ENCODE data around the gene SREBF2.

Gene SREBF2

DNA sequence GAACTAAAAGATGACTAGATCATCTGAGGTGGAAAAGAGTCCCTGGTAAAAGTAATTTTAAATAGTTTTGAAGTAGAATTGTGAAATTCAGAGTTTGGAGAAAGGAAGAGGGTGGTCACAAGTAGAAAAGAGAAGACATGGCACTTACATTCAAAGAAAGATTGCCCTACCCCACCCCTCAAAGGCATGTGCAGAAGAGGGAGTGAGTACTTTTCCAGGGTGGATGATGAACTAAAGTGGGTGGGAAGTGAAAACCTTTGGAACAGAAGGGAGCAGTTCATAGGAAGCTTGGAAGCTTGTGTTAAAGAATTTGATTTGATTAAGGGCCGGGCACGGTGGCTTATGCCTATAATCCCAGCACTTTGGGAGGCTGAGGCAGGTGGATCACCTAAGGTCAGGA lies 23.6 kb downstream of the SREBF2 start:
- DNase-seq (ENCODE audit: extremely low read depth, insufficient read length) = no peak
- Histone ChIP-seq H3K36me3 (ENCODE audit: control insufficient read depth, insufficient read depth, low read length) (no peaks in the 10 kb centered on the region; the same call in 1 of the 2 replicates), H3K4me3 (replicated peaks; ENCODE audit: low read depth, low read length) (no peak overlapping the region), H3K27me3 (replicated peaks; ENCODE audit: control insufficient read depth, insufficient read depth, low read length) (no peaks in the 10 kb centered on the region)
- TF ChIP-seq, protein P1, sequence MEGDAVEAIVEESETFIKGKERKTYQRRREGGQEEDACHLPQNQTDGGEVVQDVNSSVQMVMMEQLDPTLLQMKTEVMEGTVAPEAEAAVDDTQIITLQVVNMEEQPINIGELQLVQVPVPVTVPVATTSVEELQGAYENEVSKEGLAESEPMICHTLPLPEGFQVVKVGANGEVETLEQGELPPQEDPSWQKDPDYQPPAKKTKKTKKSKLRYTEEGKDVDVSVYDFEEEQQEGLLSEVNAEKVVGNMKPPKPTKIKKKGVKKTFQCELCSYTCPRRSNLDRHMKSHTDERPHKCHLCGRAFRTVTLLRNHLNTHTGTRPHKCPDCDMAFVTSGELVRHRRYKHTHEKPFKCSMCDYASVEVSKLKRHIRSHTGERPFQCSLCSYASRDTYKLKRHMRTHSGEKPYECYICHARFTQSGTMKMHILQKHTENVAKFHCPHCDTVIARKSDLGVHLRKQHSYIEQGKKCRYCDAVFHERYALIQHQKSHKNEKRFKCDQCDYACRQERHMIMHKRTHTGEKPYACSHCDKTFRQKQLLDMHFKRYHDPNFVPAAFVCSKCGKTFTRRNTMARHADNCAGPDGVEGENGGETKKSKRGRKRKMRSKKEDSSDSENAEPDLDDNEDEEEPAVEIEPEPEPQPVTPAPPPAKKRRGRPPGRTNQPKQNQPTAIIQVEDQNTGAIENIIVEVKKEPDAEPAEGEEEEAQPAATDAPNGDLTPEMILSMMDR (IDR thresholded peaks at IDR 0.05; ENCODE audit: insufficient read depth, low read length, poor library complexity, severe bottlenecking) = no peak

DNA sequence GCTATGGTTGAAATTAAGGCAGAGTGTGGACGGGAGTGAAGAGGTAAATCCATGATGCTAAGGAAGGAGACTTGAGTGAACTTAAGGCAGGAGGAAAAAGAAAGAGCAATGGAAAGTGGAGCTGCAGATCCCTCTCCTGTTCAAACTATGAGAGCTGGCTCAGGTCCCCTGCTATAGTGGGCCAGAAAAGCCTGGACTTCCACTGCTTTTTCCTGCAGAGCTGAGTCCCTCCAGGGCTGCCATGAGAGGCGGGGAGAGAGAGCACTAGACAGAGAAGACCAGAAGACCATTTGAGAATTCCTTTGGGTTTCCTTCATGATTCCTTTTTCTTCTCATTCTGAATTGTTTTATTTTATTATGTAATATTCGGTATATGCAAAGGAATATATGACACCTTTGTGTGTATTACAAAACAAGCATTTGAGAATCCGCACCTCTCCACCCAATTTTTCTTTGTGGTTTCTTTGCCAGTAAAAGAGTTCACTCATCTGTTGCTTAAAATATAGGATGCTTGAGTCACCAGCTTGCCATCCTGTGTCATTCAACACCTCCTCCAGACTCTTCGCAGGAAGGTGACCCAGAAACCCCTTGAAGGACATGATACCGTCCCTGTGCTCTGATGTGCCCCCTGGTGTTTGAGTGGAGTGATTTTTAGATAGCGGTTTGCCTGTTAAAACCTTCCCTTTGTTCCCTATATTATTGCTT lies 24.4 kb downstream of the SREBF2 start:
- DNase-seq (ENCODE audit: extremely low read depth, insufficient read length) = peak; percentile 78
- no peaks in the 10 kb centered on the region for H3K27me3 ChIP-seq (replicated peaks; ENCODE audit: control insufficient read depth, insufficient read depth, low read length)
- no peaks in the 10 kb centered on the region; the same call in 1 of the 2 replicates for H3K36me3 ChIP-seq (ENCODE audit: control insufficient read depth, insufficient read depth, low read length)
- TF ChIP-seq, protein P1 (IDR thresholded peaks at IDR 0.05; ENCODE audit: insufficient read depth, low read length, poor library complexity, severe bottlenecking) = peak; percentile 69
- H3K4me3 ChIP-seq (replicated peaks; ENCODE audit: low read depth, low read length) = no peak overlapping the region

DNA sequence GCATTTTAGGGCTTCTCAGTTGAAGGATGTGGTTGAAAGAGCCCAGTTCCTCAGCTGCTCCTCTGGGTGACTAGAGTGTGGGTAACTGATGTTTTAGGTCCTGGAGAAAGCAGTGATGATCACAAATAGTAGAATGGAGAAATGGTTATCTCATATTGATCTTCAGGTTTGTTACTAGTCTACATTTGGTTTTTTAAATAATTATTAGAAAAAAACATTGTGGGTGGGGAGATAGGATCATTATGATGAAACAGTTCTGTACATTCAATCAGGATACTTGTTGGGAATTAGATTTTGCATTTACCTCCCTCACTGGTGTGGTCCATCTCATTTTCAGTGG lies 24.9 kb downstream of the SREBF2 start:
- DNase-seq (ENCODE audit: extremely low read depth, insufficient read length) = no peak
- TF ChIP-seq, protein P1 (IDR thresholded peaks at IDR 0.05; ENCODE audit: insufficient read depth, low read length, poor library complexity, severe bottlenecking) = no peak
- Histone ChIP-seq H3K36me3 (ENCODE audit: control insufficient read depth, insufficient read depth, low read length) (no peaks in the 10 kb centered on the region; the same call in 1 of the 2 replicates), H3K27me3 (replicated peaks; ENCODE audit: control insufficient read depth, insufficient read depth, low read length) (no peaks in the 10 kb centered on the region), H3K4me3 (replicated peaks; ENCODE audit: low read depth, low read length) (no peak overlapping the region)

DNA sequence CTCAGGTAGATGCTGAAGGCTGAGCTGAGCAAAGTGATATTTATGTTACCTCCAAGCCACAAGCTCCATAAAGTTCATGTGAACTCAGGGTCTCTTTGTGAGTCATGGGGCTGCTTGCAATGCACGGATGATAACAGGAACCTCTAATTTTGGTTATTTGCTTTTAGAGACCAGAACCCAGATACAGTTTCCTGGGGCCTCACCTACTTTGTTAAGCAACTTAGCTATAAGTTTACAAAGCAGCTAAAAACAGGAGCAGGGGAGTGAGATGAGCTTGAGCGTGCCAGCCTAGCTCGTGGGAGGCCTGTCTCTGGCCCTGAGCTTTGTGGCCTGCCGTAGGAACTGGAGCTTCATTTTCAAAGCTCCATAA lies 29.2 kb downstream of the SREBF2 start:
- H3K36me3 ChIP-seq (ENCODE audit: control insufficient read depth, insufficient read depth, low read length) = peaks cover 8% of the 10 kb centered on the region

DNA sequence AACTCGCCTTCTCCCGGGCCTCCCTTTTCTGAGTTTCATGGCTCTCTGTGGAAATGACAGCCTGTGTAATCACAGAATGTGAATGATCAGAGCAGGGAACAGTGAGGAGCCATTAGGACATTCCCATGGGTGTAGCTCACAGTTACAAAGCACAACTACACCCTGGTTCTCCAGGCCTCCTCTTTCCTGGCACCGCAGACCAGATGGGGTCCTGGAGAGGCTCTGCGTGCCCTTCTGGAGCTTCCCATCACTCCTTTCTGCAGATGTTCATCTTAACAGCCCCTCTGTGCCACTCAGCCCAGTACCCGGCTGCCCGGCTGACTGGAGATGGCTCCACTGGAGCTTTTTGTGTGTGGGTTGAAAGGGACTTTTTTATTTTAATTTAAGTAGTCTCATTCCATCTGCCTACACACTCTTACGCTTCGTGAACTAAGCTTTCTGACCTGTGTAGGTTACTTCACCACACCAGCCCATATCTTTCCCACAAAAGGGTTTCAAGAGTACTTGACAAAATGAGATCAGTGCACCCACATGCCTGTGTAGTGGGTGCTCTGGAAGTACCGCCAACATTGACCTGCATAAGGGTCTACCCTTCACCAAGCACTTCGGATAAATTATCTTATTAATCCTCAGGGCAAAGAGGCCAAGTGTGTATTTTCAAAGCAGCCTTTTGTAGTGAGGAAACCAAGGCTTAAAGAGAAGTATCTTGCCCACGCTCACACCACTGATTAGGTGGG lies 29.8 kb downstream of the SREBF2 start:
- H3K27me3 ChIP-seq (replicated peaks; ENCODE audit: control insufficient read depth, insufficient read depth, low read length) = no peaks in the 10 kb centered on the region
- H3K36me3 ChIP-seq (ENCODE audit: control insufficient read depth, insufficient read depth, low read length) = peaks cover 9% of the 10 kb centered on the region
- TF ChIP-seq, protein P1 (IDR thresholded peaks at IDR 0.05; ENCODE audit: insufficient read depth, low read length, poor library complexity, severe bottlenecking) = no peak
- H3K4me3 ChIP-seq (replicated peaks; ENCODE audit: low read depth, low read length) = peak overlapping the region; percentile 50
- DNase-seq (ENCODE audit: extremely low read depth, insufficient read length) = peak; percentile 72

More for the DNA sequence above, 29.2 kb downstream of the SREBF2 start:
- TF ChIP-seq, protein P1 (IDR thresholded peaks at IDR 0.05; ENCODE audit: insufficient read depth, low read length, poor library complexity, severe bottlenecking) = no peak
- peak; percentile 72 for DNase-seq (ENCODE audit: extremely low read depth, insufficient read length)
- Histone ChIP-seq H3K27me3 (replicated peaks; ENCODE audit: control insufficient read depth, insufficient read depth, low read length) (no peaks in the 10 kb centered on the region), H3K4me3 (replicated peaks; ENCODE audit: low read depth, low read length) (peak overlapping the region; percentile 50)

Data from GM06990 (cell line).